ENCODE measurements around the gene DNAH2. TPM values are rescaled to one million over a fixed set of nuclear protein-coding genes. Genes with fewer than 3 reads are reported as not detected.

Gene DNAH2
- total and polyA plus RNA-seq, 9 of the 15 experiments (the other 6 are each of a cell fraction or from before 2014, with no cell fraction given), result 0.03 TPM; not detected in 8

DNA sequence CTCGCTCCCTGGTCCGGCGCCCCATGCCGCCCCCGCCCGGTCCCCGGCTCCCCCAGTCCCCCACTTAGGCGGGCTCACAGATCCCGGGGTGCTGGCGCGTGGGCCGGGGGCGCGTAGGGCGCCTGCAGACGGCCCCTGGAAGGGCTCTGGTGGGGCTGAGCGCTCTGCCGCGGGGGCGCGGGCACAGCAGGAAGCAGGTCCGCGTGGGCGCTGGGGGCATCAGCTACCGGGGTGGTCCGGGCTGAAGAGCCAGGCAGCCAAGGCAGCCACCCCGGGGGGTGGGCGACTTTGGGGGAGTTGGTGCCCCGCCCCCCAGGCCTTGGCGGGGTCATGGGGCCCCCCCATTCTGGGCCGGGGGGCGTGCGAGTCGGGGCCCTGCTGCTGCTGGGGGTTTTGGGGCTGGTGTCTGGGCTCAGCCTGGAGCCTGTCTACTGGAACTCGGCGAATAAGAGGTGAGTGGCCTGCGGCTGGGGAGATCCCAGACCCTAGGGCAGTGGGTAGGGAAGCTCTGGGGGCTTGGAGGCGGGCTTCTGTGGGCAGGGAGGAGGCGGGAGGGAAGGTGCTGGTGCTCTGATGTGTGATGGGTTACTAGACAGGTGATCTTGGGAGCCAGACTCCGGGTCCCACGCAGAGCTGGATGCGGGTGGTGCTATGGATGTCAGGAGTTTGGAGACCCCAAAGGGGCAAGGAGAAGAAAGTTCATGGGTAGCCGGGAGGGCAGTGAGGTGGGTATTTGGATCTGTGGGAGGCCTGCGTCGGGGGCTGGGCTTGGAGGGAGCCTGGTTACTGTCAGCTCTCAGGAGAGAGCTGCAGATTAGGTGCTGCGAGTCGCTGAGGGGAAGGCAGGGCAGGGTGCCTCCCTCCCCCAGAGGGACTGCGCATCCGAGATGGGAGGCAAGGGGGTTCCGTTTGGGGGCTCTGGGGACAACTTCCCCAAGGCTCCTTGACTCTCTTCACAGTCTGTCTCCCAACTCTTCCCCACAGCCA is 12.0 kb upstream of the DNAH2 start:
- no peak overlapping the region for H2AFZ ChIP-seq (ENCODE audit: low read depth, low read length)
- no peaks in the 10 kb centered on the region for H3K9me1 ChIP-seq (ENCODE audit: control insufficient read depth, insufficient read depth, low read length)
- ChIA-PET POLR2A (interaction anchor here (2.6 to 7.6 kb wide), 2 partner anchors 8 to 17 kb away, joined by 13 to 67 read pairs; partner anchors contain the start of genes TP53 and WRAP53), CTCF (ENCODE audit: low intra/inter-chr PET ratio) (no interaction called here)
- TF ChIP-seq HDAC3 (IDR thresholded peaks at IDR 0.05; ENCODE audit: borderline replicate concordance, partially characterized antibody) (no peak), ZNF124 (CRISPR knock-in tag; IDR thresholded peaks at IDR 0.05) (no peak)
- TF ChIP-seq, protein P1, sequence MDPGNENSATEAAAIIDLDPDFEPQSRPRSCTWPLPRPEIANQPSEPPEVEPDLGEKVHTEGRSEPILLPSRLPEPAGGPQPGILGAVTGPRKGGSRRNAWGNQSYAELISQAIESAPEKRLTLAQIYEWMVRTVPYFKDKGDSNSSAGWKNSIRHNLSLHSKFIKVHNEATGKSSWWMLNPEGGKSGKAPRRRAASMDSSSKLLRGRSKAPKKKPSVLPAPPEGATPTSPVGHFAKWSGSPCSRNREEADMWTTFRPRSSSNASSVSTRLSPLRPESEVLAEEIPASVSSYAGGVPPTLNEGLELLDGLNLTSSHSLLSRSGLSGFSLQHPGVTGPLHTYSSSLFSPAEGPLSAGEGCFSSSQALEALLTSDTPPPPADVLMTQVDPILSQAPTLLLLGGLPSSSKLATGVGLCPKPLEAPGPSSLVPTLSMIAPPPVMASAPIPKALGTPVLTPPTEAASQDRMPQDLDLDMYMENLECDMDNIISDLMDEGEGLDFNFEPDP (CRISPR knock-in tag; IDR thresholded peaks at IDR 0.05), result no peak
- ATAC-seq (no peak), FAIRE-seq (no peak), DNase-seq (ENCODE audit: extremely low read depth in 1 of 4, low spot score in 3 of 4) (no peak)
- peaks cover 7 to 27% of the 10 kb centered on the region in 2 experiments; a peak in 4 of 5 replicates for H3K27me3 ChIP-seq (ENCODE audit: control insufficient read depth in 2 of 2, insufficient read depth in 2 of 2, low read length in 2 of 2)
- no TSS peak for BruUV-seq (replicated peaks)
- in situ Hi-C loops (cut with MboI), result no loop called here
- no peaks in the 10 kb centered on the region for H4K20me1 ChIP-seq (replicated peaks; ENCODE audit: control insufficient read depth, insufficient read depth, low read length)
- WGBS (ENCODE audit: insufficient coverage, low coverage, missing lambda C conversion rate), result 20% methylated on average over 19 of the region's 50 CpGs
- no peak overlapping the region for H3K4me3 ChIP-seq
- H3K36me3 ChIP-seq (ENCODE audit: control insufficient read depth, insufficient read depth, low read length), result 0 out of 3 replicates have a peak, but pooled peaks cover 2% of the 10 kb centered on the region
- intact Hi-C loops (cut with micrococcal nuclease), result no loop called here
- no peak overlapping the region for H3K4me2 ChIP-seq (ENCODE audit: insufficient read depth, low read length)
- H3K27ac ChIP-seq (ENCODE audit: extremely low read depth, low read depth, low read length), result no peak overlapping the region
- no peaks in the 10 kb centered on the region for H3K9me3 ChIP-seq (replicated peaks; ENCODE audit: control insufficient read depth, insufficient read depth, low read depth, low read length)
- H3K4me1 ChIP-seq (replicated peaks in 1 of 2; ENCODE audit: control insufficient read depth in 2 of 2, insufficient read depth in 2 of 2, low read length in 2 of 2), result peaks cover 3 to 23% of the 10 kb centered on the region in 2 experiments; a peak in 3 of 5 replicates
- H3K9ac ChIP-seq (ENCODE audit: insufficient read depth in 1 of 2, low read depth in 2 of 2, low read length in 2 of 2), result no peak overlapping the region
- H3K79me2 ChIP-seq (ENCODE audit: control insufficient read depth, insufficient read depth, low read length), result no peaks in the 10 kb centered on the region

Data from K562 (cell line).